Activated B cell treated with CpG ODN at 0.5 μM for 24 hours (primary cell): ENCODE measurements around the gene GET3. TPM values are rescaled to one million over a fixed set of nuclear protein-coding genes. Genes with fewer than 3 reads are reported as not detected.

Experiments
- ATAC-seq: fragments of 200-7000 bp; cut with Tn5 transposase; one replicate; pipeline ENCODE4 v1.10.0; 2021; ENCODE audit warnings: low read depth, mild to moderate bottlenecking, moderate library complexity
- CTCF ChIA-PET: fragments of 350-600 bp; sonication (Branson Sonifier 250); formaldehyde crosslinking; loops from one replicate; lab custom pipeline; 2021; ENCODE audit warnings: antibody characterized with exemption; lab: Charles Lee
- POLR2A ChIA-PET: fragments of 350-600 bp; sonication (Branson Sonifier 250); formaldehyde crosslinking; loops from one replicate; lab custom pipeline; 2021; ENCODE audit warnings: antibody characterized with exemption; lab: Charles Lee
- DNase-seq: peaks from one replicate; pipeline ENCODE4 v3.0.0; 2022
- H3K27ac Mint-ChIP-seq: one replicate; pipeline ENCODE4 v1.8.0; 2020; ENCODE audit warnings: mixed read lengths
- H3K27me3 Mint-ChIP-seq: one replicate; pipeline ENCODE4 v1.8.0; 2021; ENCODE audit warnings: mixed read lengths
- H3K36me3 Mint-ChIP-seq: one replicate; pipeline ENCODE4 v1.8.0; 2021; ENCODE audit warnings: low read depth, mixed read lengths
- H3K4me1 Mint-ChIP-seq: one replicate; pipeline ENCODE4 v1.8.0; 2021; ENCODE audit warnings: mixed read lengths
- H3K4me3 Mint-ChIP-seq: one replicate; pipeline ENCODE4 v1.8.0; 2020; ENCODE audit warnings: mild to moderate bottlenecking, mixed read lengths
- H3K9me3 Mint-ChIP-seq: one replicate; pipeline ENCODE4 v1.8.0; 2020; ENCODE audit warnings: mixed read lengths
- CTCF ChIP-seq: fragments of 200-600 bp; IDR thresholded peaks from one replicate; pipeline ENCODE4 v1.8.0; 2022; ENCODE audit warnings: antibody characterized with exemption, mild to moderate bottlenecking
- intact Hi-C: fragments of 100-400 bp; cut with micrococcal nuclease; formaldehyde crosslinking; loops from one replicate; pipeline ENCODE4 v1.15.1; 2024
- total RNA-seq: library from RNA; stranded (reverse); gene quantifications from 2 replicates; pipeline ENCODE4 v1.2.3, GENCODE V29; 2022

GET3 gene
- total RNA-seq, 1 donor from 2014 or later = 59.6 TPM

- H3K36me3 Mint-ChIP-seq = peaks cover 37% of the 10 kb centered on the region
- peak overlapping the region; percentile 95 for H3K27ac Mint-ChIP-seq
- POLR2A ChIA-PET = interaction anchor here (1.3 to 6.4 kb wide), 4 partner anchors 15 to 200 kb away, joined by 4 to 121 read pairs (median 10); partner anchors contain the start of genes GCDH and TNPO2
- intact Hi-C loops = loop anchor here (1.0 kb wide), 2 partner anchors 57 to 68 kb away; partner anchors contain the start of genes DHPS and RNASEH2A
- CTCF ChIA-PET = interaction anchor here (1.0 to 1.6 kb wide), 3 partner anchors 16 to 58 kb away, joined by 3 to 6 read pairs (median 3); no protein-coding TSS in a partner anchor
- H3K4me3 Mint-ChIP-seq = peak overlapping the region; percentile 99
- DNase-seq = no peak
- H3K4me1 Mint-ChIP-seq = peaks cover 33% of the 10 kb centered on the region
- H3K9me3 Mint-ChIP-seq = no peaks in the 10 kb centered on the region
- ATAC-seq = no peak
- TF ChIP-seq CTCF = no peak
- no peaks in the 10 kb centered on the region for H3K27me3 Mint-ChIP-seq
Measured at GRCh38 chr19:12737835-12738351, 596 bp downstream of the GET3 start.

- H3K27ac Mint-ChIP-seq = no peak overlapping the region
- no peaks in the 10 kb centered on the region for H3K27me3 Mint-ChIP-seq
- H3K4me1 Mint-ChIP-seq = peaks cover 5% of the 10 kb centered on the region
- peaks cover 57% of the 10 kb centered on the region for H3K36me3 Mint-ChIP-seq
- intact Hi-C loops = no loop called here
- no peaks in the 10 kb centered on the region for H3K9me3 Mint-ChIP-seq
- POLR2A ChIA-PET = no interaction called here
- no peak for DNase-seq
- ATAC-seq = no peak
- no peak overlapping the region for H3K4me3 Mint-ChIP-seq
- no peak for TF ChIP-seq CTCF
- CTCF ChIA-PET = no interaction called here
Measured at GRCh38 chr19:12745166-12745897, 8.0 kb downstream of the GET3 start.

- Mint-ChIP-seq H3K4me3 (no peak overlapping the region), H3K9me3 (no peaks in the 10 kb centered on the region), H3K27me3 (peaks cover 12% of the 10 kb centered on the region), H3K36me3 (peaks cover 40% of the 10 kb centered on the region), H3K27ac (no peak overlapping the region), H3K4me1 (peaks cover 5% of the 10 kb centered on the region)
- DNase-seq (no peak), ATAC-seq (no peak)
- ChIA-PET CTCF (no interaction called here), POLR2A (interaction anchor here (0.6 kb wide), 1 partner anchor 119 kb away, joined by 5 read pairs; no protein-coding TSS in a partner anchor)
- intact Hi-C loops = no loop called here
- TF ChIP-seq CTCF = no peak
Measured at GRCh38 chr19:12748489-12748888, 11.2 kb downstream of the GET3 start.

- Mint-ChIP-seq H3K27me3 (peaks cover 18% of the 10 kb centered on the region), H3K36me3 (peaks cover 32% of the 10 kb centered on the region), H3K4me3 (no peak overlapping the region)
Measured at GRCh38 chr19:12749938-12750521, 12.7 kb downstream of the GET3 start.

More at GRCh38 chr19:12749938-12750521, 12.7 kb downstream of the GET3 start:
- POLR2A ChIA-PET = interaction anchor here (0.8 kb wide), 1 partner anchor 61 kb away, joined by 3 read pairs; no protein-coding TSS in a partner anchor
- H3K9me3 Mint-ChIP-seq = no peaks in the 10 kb centered on the region
- peaks cover 5% of the 10 kb centered on the region for H3K4me1 Mint-ChIP-seq
- CTCF ChIA-PET = interaction anchor here (1.1 to 2.1 kb wide), 2 partner anchors 11 to 13 kb away, joined by 4 to 5 read pairs; no protein-coding TSS in a partner anchor
- H3K27ac Mint-ChIP-seq = no peak overlapping the region
- DNase-seq (no peak), ATAC-seq (no peak)
- TF ChIP-seq CTCF = no peak
- intact Hi-C loops = no loop called here
